Type B pancreatic cell (in vitro differentiated cells): ENCODE measurements around the gene ATG16L1. TPM values are rescaled to one million over a fixed set of nuclear protein-coding genes. Genes with fewer than 3 reads are reported as not detected.
"Not testable (repeated sequence)": the region's sequence is repeated elsewhere in the genome, so short reads cannot be mapped to it uniquely, and the experiment has no call there.

Experiments
- DNase-seq: peaks from one replicate; pipeline ENCODE4 v3.0.0; 2021; ENCODE audit warnings: mixed read lengths; ENCODE audit not compliant: unreplicated experiment; ENCODE audit errors: extremely low spot score
- H3K27ac Mint-ChIP-seq: 2 replicates; pipeline ENCODE4 v1.8.0; 2021; ENCODE audit warnings: mild to moderate bottlenecking, mixed read lengths
- H3K27me3 Mint-ChIP-seq: 2 replicates; pipeline ENCODE4 v1.8.0; 2021; ENCODE audit warnings: mixed read lengths
- H3K36me3 Mint-ChIP-seq: 2 replicates; pipeline ENCODE4 v1.8.0; 2021; ENCODE audit warnings: mixed read lengths
- H3K4me1 Mint-ChIP-seq: one replicate; pipeline ENCODE4 v1.8.0; 2021; ENCODE audit warnings: mixed read lengths; ENCODE audit not compliant: unreplicated experiment
- H3K4me3 Mint-ChIP-seq: 2 replicates; pipeline ENCODE4 v1.8.0; 2021; ENCODE audit warnings: mild to moderate bottlenecking, mixed read lengths
- H3K9me3 Mint-ChIP-seq: 2 replicates; pipeline ENCODE4 v1.8.0; 2021; ENCODE audit warnings: mixed read lengths
- CTCF ChIP-seq: fragments of 200-600 bp; sonication (generic); conservative IDR thresholded peaks from 2 replicates; pipeline ENCODE4 v1.5.0; 2021; ENCODE audit warnings: antibody characterized with exemption, mild to moderate bottlenecking
- total RNA-seq: library from RNA; stranded (reverse); gene quantifications from 2 replicates; pipeline ENCODE4 v1.2.1, GENCODE V29; 2021; ENCODE audit warnings: low replicate concordance

Gene ATG16L1
- total RNA-seq, 1 donor from 2014 or later = 50.3 TPM

- Mint-ChIP-seq H3K4me3 (no peak overlapping the region), H3K27me3 (peaks cover 19% of the 10 kb centered on the region), H3K27ac (no peak overlapping the region), H3K9me3 (no peaks in the 10 kb centered on the region), H3K4me1 (peaks cover 7% of the 10 kb centered on the region), H3K36me3 (no peaks in the 10 kb centered on the region)
- TF ChIP-seq CTCF = no peak
- DNase-seq = no peak
These were observed 77.4 kb downstream of the ATG16L1 start for GRCh38 chr2:233328922-233329321.

GRCh38 chr2:233329489-233330135, 78.1 kb downstream of the ATG16L1 start:
- TF ChIP-seq CTCF = no peak
- Mint-ChIP-seq H3K36me3 (no peaks in the 10 kb centered on the region), H3K4me3 (no peak overlapping the region), H3K4me1 (peaks cover 7% of the 10 kb centered on the region), H3K27me3 (peaks cover 21% of the 10 kb centered on the region), H3K27ac (no peak overlapping the region), H3K9me3 (no peaks in the 10 kb centered on the region)
- DNase-seq = no peak

GRCh38 chr2:233331536-233331935, 80.1 kb downstream of the ATG16L1 start:
- Mint-ChIP-seq H3K9me3 (no peaks in the 10 kb centered on the region), H3K4me1 (peaks cover 7% of the 10 kb centered on the region), H3K36me3 (no peaks in the 10 kb centered on the region), H3K27ac (no peak overlapping the region), H3K27me3 (peaks cover 21% of the 10 kb centered on the region), H3K4me3 (no peak overlapping the region)
- no peak for DNase-seq
- no peak for TF ChIP-seq CTCF

GRCh38 chr2:233332125-233332524, 80.7 kb downstream of the ATG16L1 start:
- H3K36me3 Mint-ChIP-seq = no peaks in the 10 kb centered on the region
- H3K9me3 Mint-ChIP-seq = no peaks in the 10 kb centered on the region
- TF ChIP-seq CTCF = no peak
- no peak for DNase-seq
- H3K4me3 Mint-ChIP-seq = no peak overlapping the region
- H3K4me1 Mint-ChIP-seq = peaks cover 7% of the 10 kb centered on the region
- no peak overlapping the region for H3K27ac Mint-ChIP-seq
- peaks cover 19% of the 10 kb centered on the region for H3K27me3 Mint-ChIP-seq

GRCh38 chr2:233334915-233335314, 83.4 kb downstream of the ATG16L1 start:
- no peak overlapping the region for H3K27ac Mint-ChIP-seq
- peaks cover 7% of the 10 kb centered on the region for H3K4me1 Mint-ChIP-seq
- H3K27me3 Mint-ChIP-seq = peaks cover 29% of the 10 kb centered on the region
- TF ChIP-seq CTCF = no peak
- H3K9me3 Mint-ChIP-seq = no peaks in the 10 kb centered on the region
- DNase-seq = no peak
- H3K4me3 Mint-ChIP-seq = no peak overlapping the region
- H3K36me3 Mint-ChIP-seq = no peaks in the 10 kb centered on the region

- not testable (repeated sequence) for H3K36me3 Mint-ChIP-seq, H3K4me3 Mint-ChIP-seq, H3K4me1 Mint-ChIP-seq, DNase-seq, H3K27ac Mint-ChIP-seq, H3K9me3 Mint-ChIP-seq
- H3K27me3 Mint-ChIP-seq = peaks cover 27% of the 10 kb centered on the region
These were observed 84.6 kb downstream of the ATG16L1 start for GRCh38 chr2:233336091-233336490.
